ENCODE measurements around the gene EPX.

Gene EPX

DNA sequence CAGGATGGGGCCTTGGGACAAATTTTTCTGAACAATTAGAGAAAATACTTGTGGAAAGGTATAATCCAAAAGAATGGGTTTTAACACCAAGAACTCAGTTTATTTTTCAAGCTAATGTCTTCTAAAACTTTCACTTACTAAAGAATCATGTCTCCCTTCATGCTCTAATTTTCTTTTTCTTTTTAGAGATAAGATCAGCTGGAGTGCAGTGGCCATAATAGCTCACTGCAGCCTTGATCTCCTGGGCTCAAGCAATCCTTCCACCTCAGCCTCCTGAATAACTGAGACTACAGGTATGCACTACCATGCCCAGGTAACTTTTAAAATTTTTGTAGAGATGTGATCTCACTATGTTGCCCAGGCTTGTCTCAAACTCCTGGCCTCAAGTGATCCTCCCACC is 38.9 kb upstream of the EPX start:
- H3K27ac ChIP-seq, result no peak overlapping the region
- TF ChIP-seq ZFX (IDR thresholded peaks at IDR 0.05; ENCODE audit: borderline replicate concordance) (no peak), CTCF (IDR thresholded peaks at IDR 0.05) (no peak)

DNA sequence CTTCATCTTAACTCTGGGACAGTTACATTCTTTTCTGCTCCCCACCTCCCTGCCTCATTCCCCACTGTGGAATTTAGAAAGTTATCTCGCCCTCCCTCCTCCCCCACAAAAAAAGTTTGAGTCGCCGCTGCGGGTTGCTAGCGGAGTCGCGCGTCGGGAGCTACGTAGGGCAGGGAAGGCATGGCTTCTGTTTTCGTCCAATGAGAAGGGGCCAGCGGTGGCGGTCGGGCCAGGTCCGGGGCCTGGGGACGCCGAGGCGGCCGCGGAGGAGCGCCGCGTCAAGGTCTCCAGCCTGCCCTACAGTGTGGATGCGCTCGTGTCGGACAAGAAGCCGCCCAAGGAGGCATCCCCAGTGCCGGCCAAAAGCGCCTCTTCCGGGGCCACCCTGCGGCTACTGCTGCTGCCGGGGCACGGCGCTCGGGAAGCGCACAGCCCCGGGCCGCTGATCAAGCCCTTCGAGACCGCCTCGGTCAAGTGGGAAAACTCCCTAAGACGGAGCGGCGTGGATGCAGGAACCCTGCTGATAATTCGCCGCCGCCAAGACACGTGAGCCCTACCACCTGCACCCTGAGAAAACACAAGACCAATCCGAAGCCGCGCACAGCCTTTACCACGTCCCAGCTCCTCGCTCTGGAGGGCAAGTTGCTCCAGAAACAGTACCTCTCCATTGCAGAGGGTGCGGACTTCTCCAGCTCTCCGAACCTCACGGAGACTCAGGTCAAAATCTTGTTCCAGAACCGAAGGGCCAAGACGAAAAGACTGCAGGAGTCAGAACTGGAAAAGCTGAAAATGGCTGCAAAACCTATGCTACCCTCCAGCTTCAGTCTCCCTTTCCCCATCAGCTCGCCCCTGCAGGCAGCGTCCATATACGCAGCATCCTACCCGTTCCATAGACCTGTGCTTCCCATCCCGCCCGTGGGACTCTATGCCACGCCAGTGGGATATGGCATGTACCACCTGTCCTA is 35.4 kb upstream of the EPX start:
- H3K27ac ChIP-seq, result peak overlapping the region; percentile 50
- TF ChIP-seq ZFX (IDR thresholded peaks at IDR 0.05; ENCODE audit: borderline replicate concordance), result no peak
- TF ChIP-seq CTCF (IDR thresholded peaks at IDR 0.05), result no peak

GRCh38 chr17:58158181-58158580 is 34.3 kb upstream of the EPX start:
- TF ChIP-seq ZFX (IDR thresholded peaks at IDR 0.05; ENCODE audit: borderline replicate concordance) (no peak), CTCF (IDR thresholded peaks at IDR 0.05) (no peak)

GRCh38 chr17:58161566-58161965 is 31.0 kb upstream of the EPX start:
- no peak for TF ChIP-seq ZFX (IDR thresholded peaks at IDR 0.05; ENCODE audit: borderline replicate concordance)
- H3K27ac ChIP-seq, result no peak overlapping the region

More at GRCh38 chr17:58158181-58158580, 34.3 kb upstream of the EPX start:
- H3K27ac ChIP-seq, result no peak overlapping the region

GRCh38 chr17:58165981-58166380 is 26.5 kb upstream of the EPX start:
- no peak overlapping the region for H3K27ac ChIP-seq
- TF ChIP-seq CTCF (IDR thresholded peaks at IDR 0.05) (no peak), ZFX (IDR thresholded peaks at IDR 0.05; ENCODE audit: borderline replicate concordance) (no peak)

DNA sequence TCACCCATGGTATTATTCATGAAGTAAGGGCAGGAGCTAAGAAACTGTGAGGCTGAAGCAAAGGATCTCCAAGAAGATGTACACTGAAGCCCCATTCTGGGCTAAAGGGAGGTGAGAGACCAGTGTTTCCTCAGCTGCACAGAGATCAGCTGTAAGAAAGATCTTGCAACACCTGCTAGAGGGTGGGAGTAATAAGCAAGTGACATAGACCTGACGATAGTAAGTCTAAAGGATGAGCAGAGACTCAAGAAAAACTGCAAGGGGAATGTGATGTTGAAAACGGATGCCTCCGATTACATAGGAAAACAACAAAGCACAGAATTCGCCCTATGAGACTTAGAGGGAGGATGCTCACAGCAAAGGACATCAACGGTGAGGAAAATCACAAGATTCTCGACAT is 25.8 kb upstream of the EPX start, which contains the start of gene OR4D2:
OR4D2 (plus strand) TSS at position 301 of the 400 bp plus-strand sequence. CDS start 2,674 bp downstream, outside the sequence.
- no peak within 1 kb of the TSS for H3K27ac ChIP-seq
- TF ChIP-seq ZFX (IDR thresholded peaks at IDR 0.05; ENCODE audit: borderline replicate concordance), result no peak
- no peak for TF ChIP-seq CTCF (IDR thresholded peaks at IDR 0.05)

GRCh38 chr17:58170622-58171021 is 21.9 kb upstream of the EPX start:
- no peak for TF ChIP-seq CTCF (IDR thresholded peaks at IDR 0.05)
- no peak for TF ChIP-seq ZFX (IDR thresholded peaks at IDR 0.05; ENCODE audit: borderline replicate concordance)
- no peak overlapping the region for H3K27ac ChIP-seq
